GM12878 (cell line): ENCODE measurements around the gene TMIGD2.

Source experiments
- EZH2 ChIP-seq: IDR thresholded peaks from 2 replicates; pipeline ENCODE4 v1.6.1; 2012; ENCODE audit warnings: low read depth, mild to moderate bottlenecking, control low read depth, inconsistent platforms, low read length, borderline replicate concordance; ENCODE audit not compliant: control insufficient read depth
- KAT2A ChIP-seq: conservative IDR thresholded peaks from 2 replicates; pipeline ENCODE4 v1.6.1; 2011; ENCODE audit warnings: low read depth, low read length; ENCODE audit not compliant: control insufficient read depth

DNA sequence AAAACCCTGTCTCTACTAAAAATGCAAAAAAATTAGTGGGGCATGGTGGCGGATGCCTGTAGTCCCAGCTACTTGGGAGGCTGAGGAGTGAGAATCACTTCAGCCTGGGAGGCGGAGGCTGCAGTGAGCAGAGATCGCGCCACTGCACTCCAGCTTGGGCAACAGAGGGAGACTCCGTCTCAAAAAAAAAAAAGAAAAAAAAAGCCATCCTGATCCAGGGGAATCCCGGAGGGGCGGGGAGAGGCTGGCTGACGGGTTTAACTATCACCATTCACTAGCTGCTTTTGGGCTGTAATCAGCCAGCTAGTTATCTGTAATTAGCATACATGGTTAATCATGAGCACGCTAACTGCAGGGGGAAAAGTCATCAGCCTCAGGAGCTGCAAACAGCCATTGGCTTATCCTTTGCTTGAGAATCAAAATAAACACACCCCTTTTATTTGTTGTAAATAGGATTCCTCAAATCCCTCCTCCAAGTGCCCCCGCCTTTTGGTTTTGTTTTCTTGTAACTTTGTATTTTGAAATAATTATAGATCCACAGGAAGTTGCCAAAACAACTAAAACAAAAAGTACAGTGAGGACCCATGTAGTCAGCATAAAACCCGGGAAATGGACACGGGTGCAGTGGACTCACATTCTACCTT is 11.8 kb upstream of the TMIGD2 start:
- TF ChIP-seq KAT2A: no peak
- no peak for TF ChIP-seq EZH2
